ENCODE results near the gene NEGR1.

Gene NEGR1

GRCh38 chr1:72229893-72230292 is 52.4 kb downstream of the NEGR1 start:
- DNase-seq = no peak

DNA sequence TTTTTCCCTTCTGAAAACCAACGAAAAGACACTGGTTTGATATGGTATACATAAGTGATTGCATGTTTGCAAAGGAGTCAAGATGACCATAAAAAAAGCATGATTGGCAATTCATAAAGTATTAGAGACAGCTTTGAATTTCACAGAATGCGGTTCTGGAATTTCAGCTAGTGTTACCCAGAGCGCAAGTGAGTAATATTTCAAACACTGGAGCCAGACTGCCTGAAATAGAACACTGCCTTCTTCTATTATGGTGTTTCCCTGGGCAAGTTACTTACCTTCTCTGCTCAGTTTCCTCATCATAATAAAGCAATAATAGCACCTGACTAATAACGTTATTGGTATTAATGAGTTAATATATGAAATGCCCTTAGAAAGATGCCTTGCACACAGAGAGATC is 54.7 kb downstream of the NEGR1 start:
- no peak for DNase-seq

GRCh38 chr1:72224506-72224905 is 57.8 kb downstream of the NEGR1 start:
- DNase-seq = no peak

- no peak for DNase-seq
These were observed 60.5 kb downstream of the NEGR1 start for GRCh38 chr1:72221811-72222210.

DNA sequence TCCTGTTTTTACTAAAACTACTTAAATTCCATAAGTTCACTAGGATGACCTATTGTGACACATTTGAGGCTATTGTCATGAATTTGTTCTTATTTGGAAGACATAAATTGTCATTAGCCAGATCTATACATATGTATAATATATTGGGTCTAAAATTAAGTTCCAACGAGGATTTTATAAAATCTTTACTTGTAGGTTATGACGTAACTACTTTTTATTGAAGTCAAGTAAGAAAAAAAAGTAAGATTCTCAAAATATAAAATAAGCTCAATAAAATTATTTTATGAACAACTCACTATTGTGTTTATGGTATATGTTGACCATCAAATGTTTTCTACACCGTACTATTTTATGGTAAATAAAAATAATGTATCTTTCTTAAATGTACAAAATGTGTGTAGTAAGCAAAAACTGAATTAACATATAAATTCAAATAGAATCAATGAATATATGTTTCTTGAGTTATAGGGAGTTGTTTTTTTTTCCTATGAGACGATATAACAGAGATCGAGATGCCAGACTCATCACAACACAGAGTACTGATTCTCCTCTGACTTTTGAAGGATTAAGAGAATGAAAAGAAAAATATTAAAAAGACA is 64.1 kb downstream of the NEGR1 start:
- DNase-seq = no peak

- DNase-seq = no peak
These were observed 75.3 kb downstream of the NEGR1 start for GRCh38 chr1:72207059-72207458.

DNA sequence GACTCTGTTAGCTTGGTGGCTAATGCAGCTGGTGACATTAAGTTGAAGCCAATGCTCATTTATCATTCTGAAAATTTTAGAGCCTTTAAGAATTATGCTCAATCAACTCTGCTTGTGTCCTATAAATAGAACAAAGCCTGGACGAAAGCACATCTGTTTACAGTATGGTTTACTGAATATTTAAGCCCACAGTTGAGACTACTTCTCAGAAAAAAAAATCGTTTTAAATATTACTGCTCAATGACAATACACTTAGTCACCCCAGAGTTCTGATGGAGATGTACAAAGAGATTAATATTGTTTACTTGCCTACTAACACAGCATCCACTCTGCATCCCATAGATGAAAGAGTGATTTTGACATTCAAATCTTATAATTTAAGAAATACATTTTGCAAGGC is 79.6 kb downstream of the NEGR1 start:
- no peak for DNase-seq

GRCh38 chr1:72197786-72198185 is 84.6 kb downstream of the NEGR1 start:
- DNase-seq = no peak

DNA sequence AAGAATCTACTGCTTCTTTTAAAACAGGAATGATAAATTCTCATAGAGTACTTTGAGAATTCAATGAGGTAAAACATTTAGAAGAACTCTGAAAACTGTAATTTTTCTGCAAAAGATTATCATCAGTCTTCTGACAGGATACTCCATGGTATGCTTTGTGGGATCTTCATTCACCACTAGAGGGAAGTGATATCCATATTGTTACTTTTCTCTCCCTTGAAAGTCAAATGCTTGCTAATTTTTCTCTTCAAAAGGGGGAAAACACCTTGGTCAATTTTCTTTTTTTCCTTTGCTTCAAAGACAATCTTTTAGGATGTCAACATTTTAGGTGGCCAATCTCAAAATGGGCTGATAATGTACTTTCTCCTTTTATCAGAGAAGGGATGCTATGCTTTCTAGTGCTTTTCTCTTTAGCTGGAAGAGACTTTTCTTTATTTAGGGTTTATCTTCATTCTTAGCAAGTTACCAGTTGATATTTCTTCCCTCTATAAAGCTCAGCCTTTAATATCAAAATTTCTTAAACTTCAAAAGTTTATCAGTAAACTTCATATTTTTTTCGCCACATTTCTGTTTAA is 95.5 kb downstream of the NEGR1 start:
- DNase-seq = no peak

GRCh38 chr1:72184099-72184701 is 98.1 kb downstream of the NEGR1 start:
- DNase-seq = no peak

DNA sequence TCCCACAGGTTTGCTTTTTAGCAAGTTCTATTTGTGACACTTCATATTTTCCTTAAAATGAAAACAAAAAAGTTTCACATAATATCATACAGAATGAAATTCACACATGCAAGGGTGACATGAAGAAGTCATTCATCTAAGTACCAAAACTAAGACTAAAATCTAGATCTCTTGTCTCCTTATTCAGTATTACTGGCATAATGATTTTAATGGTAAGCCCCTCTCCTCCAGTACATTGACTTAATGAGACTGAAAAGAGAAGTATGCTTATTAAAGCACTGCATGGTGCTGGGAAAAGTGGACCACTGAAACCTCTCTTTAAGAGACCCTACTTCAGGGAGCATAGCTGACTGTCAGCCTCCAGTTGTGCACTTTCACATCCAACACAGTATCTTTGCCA is 99.5 kb downstream of the NEGR1 start:
- no peak for DNase-seq

DNA sequence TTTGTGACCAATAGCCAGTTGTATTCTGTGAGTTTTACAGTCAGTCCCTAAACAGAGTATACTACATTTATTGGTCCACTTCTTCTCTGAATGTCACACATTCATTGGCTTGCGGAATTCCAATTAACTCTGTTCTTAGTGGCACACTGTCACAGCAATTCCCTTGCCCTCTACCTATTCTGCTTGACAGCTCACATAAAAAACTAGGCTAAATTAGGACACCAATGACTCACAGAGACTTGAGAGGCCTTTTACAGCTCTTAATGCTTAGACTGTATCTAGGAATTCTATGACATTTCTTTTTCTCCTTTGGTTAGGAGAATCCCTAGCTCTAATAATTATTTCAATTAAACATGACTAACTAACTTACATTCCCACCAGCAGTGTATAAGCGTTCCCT is 104.1 kb downstream of the NEGR1 start:
- DNase-seq = no peak

- DNase-seq = no peak
These were observed 104.6 kb downstream of the NEGR1 start for GRCh38 chr1:72177711-72178110.

DNA sequence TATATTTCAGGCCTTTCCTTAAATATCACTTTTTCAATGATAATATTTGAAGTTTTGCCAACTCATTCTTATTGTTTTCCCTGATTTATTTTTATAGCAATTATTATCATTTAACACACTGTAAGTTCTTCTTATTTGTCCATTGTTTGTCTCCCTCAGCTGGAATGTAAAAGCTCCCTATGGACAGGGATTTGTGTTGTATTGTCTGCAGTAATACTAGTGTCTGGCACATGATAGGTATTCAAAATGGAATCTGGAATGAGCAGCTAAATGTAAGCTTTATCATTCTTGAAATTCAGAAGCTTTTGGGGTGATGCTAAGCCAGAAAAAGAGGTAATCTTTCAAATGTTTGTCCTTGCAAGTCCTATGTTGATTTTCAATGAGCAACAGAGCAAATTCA is 112.1 kb downstream of the NEGR1 start:
- DNase-seq = no peak

DNA sequence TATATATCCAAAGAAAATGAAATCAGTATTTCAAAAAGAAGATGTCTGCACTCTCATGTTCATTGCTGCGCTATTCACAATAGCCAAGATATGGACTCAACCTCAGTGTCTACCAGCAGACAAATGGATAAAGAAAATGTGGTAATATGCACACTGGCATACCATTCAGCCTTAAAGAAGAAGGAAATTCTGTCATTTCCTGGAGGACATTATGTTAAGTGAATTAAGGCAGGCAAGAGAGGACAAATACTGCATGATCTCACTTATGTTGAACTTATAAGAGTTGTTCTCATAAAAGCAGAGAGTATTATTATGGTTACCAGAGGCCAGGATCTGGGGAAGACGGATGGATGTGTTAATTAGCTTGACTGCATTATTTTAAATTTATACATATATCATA is 115.9 kb downstream of the NEGR1 start:
- DNase-seq = no peak

DNA sequence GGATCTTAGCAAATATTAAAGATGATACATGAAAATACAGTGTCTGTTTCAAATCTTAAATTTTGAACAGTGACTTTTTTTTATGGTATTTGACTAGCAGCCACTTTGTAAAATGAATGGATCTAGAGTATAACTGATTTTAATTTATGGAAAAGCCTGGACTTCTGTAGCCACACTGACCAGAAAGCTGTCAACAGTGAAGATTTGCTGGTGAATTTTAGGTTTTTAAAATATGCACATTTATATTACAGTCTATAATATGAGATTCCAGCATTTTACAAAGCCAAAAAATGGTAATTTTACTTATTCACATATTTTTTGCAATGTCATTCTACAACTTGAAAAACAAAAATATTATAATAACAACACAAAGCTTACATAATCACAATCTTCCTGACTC is 131.8 kb downstream of the NEGR1 start:
- DNase-seq = no peak

GRCh38 chr1:72141875-72142274 is 140.5 kb downstream of the NEGR1 start:
- no peak for DNase-seq

GRCh38 chr1:72140222-72140621 is 142.1 kb downstream of the NEGR1 start:
- no peak for DNase-seq

DNA sequence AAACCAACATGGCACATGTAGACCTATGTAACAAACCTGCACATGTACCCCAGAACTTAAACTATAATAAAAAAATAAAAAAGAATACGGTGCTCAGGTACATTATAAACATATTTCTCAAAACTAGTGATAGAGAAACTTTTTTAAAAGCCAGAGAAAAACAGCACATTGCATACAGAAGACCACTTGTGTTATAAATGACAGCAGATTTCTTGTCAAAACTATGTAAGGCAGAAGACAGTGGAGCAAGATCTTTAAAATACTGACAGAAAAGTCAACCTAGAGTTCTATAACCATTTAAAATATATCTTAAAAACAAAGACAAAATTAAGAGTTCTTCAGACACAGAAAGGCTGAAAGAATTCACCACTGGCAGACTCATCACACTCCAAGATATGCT is 144.7 kb downstream of the NEGR1 start:
- DNase-seq = no peak

GRCh38 chr1:72129869-72130268 is 152.5 kb downstream of the NEGR1 start:
- no peak for DNase-seq

DNA sequence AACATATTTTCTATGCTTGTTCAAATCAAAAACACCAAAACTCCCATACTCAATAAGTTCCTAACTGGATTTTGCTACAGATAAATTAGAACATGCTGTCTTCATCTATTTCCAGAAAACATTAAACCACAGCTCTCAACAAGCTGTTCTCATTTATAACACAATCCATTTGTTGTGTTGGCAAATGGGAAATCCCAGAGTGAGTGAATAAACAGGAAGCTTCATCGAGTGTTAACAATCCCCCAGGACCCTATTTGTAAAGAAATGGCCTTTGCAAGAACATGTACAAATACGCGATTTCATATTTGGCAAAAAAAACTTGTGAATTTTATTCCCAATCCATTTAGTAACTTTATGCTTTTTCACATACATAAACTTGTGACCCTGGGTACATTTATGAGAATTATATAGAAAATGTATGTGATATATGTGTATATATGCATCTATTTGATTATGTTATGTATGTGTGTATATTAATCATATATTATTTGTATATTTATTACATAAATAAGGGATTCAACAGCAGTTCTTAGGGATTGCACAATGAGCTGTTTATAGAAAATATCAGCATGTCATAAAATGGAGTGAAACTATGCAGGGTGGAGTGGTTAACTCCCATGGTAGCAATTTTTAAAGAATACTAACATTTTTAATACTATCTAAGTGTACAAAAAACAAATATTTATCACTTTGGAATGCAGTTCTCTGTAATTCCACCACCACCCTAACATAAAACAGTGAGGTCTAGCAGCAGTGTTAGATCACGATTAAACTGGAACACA is 160.0 kb downstream of the NEGR1 start:
- no peak for DNase-seq

DNA sequence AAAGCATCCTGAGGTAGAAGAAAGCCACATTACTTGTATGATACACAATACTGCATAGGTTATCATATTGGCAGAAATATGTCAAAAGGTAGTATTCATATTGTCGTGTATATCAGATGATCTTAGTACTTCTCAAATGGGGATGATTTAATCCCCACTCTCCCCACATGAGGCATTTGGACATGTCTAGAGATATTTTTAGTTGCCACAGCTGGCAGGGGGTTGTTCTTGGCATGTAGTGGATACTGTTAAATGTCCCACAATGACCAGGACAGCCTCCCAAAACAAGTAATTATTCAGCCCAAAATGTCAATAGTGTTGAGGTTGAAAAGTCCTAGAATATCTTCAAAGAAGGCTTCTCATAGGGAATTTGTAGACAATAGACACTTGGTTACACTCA is 162.8 kb downstream of the NEGR1 start:
- DNase-seq = no peak

- DNase-seq = no peak
These were observed 164.7 kb downstream of the NEGR1 start for GRCh38 chr1:72117621-72118020.

DNA sequence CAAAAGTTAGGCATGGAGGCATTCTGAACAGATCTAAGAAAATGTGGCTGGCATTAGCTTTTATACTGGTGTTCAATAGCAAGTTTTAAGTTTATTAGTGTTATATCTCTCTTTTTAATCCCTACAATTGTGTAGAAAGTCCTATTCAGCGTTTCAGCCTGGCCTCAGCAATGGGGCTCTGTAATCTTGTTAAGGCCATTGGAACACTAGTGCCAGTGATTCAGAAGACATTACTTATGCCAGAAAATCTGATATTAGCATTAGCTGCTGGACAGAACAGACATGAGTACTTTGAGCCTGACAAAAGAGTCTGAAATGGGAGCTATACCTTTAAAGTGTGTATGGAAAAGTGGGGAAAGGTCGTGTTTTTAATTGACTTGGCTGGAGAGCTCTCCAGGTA is 167.0 kb downstream of the NEGR1 start:
- DNase-seq = no peak
